T1000 (cell line): ENCODE results near the gene PCDHGA7.
"Not testable (repeated sequence)": the region's sequence is repeated elsewhere in the genome, so short reads cannot be mapped to it uniquely, and the experiment has no call there.

Experiments
- DNase-seq: peaks from one replicate; lab custom pipeline; 2025; ENCODE audit warnings: mixed read lengths; lab: John Stamatoyannopoulos, UW

The PCDHGA7 gene

DNA sequence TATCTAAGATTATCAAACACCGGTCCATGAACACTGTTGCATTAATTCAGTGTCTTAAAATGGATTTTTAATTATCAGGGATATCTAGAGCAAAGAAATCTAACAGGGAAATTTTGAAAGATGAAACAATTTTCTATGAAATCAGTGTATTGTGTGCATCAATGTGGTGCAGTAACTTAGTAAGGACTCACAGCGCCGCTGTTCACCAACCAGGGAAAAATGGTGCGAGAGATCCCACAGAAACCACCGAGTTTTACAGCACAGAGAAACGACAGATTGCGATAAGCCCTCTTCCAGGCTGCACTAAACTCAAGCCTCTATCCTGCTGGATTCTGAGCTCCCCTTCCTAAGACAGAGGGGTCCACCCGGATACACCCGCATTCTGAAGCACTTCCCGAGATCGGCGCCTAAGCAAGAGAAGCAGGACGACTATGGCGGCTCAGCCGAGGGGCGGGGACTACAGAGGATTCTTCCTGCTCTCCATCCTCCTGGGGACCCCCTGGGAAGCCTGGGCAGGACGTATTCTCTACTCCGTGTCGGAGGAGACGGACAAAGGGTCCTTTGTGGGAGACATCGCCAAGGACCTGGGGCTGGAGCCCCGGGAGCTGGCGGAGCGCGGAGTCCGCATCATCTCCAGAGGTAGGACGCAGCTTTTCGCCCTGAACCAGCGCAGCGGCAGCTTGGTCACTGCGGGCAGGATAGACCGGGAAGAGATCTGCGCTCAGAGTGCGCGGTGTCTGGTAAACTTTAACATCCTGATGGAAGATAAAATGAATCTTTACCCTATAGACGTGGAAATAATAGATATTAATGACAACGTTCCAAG is at the start of gene PCDHGA7:
TSS of gene PCDHGA7 (plus strand) at position 274 of the 826 bp plus-strand sequence. CDS start at position 432, 158 bp downstream.
- DNase-seq, result no peak

DNA sequence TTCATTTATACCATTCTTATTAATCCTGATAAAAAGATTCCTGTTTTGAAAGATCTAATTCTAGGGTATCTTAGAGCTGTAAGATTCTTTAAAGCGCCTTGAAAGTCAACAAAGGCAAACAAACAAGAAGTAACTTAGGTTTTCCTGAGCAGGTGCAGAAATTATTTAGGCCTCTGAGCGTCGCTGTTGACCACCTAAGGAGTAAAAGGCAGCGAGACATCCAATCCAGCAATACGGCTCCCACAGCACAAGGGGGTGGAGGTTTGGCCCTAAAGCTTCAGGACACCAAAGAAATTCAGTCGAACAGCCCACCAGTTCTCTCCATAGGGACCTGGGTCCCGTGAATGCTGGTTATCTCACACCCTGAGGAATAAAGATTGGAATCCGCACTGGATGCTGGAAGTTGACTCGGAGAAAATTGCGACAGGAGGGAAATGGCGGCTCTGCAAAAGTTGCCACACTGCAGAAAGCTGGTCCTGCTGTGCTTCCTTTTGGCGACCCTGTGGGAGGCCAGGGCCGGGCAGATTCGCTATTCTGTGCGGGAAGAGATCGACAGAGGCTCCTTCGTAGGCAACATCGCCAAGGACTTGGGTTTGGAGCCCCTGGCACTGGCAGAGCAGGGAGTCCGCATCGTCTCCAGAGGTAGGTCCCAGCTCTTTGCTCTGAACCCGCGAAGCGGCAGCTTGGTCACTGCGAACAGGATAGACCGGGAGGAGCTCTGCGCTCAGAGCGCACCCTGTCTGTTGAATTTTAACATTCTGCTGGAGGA is 43.8 kb upstream of the PCDHGA7 start, which contains the start of gene PCDHGA2:
TSS of gene PCDHGA2 (plus strand) at position 223 of the 769 bp plus-strand sequence.
- no peak for DNase-seq

DNA sequence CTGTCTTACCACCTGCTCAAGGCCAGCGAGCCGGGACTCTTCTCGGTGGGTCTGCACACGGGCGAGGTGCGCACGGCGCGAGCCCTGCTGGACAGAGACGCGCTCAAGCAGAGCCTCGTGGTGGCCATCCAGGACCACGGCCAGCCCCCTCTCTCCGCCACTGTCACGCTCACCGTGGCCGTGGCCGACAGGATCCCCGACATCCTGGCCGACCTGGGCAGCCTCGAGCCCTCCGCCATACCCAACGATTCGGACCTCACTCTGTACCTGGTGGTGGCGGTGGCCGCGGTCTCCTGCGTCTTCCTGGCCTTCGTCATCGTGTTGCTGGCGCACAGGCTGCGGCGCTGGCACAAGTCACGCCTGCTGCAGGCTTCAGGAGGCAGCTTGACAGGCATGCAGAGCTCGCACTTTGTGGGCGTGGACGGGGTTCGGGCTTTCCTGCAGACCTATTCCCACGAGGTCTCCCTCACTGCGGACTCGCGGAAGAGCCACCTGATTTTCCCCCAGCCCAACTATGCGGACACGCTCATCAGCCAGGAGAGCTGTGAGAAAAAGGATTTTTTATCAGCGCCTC is 41.7 kb upstream of the PCDHGA7 start:
- not testable (repeated sequence) for DNase-seq

DNA sequence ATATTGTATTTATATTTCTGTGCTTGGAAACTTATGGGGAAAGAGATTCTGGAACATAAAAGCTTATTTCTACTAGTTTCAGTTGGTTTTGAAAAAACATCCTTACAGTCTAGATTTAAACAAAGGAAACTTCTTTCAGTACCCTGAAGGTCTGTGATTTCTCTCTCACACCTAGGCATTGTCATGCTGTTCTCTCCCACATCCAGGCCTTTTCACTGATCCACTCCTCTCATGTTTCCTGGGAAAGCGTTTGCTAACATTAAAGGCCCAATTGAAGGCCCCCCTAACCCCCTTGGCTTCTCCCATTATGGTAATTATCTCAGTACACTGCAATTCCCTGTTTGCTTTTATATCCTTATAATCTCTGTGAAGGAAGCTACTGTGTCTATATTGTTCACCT is 39.8 kb upstream of the PCDHGA7 start:
- no peak for DNase-seq

GRCh38 chr5:141343242-141343952 is 39.1 kb upstream of the PCDHGA7 start, which contains the start of gene PCDHGA3:
Gene PCDHGA3 (plus strand): TSS chr5:141343829. CDS start chr5:141344034, 205 bp downstream.
- DNase-seq, result no peak

DNA sequence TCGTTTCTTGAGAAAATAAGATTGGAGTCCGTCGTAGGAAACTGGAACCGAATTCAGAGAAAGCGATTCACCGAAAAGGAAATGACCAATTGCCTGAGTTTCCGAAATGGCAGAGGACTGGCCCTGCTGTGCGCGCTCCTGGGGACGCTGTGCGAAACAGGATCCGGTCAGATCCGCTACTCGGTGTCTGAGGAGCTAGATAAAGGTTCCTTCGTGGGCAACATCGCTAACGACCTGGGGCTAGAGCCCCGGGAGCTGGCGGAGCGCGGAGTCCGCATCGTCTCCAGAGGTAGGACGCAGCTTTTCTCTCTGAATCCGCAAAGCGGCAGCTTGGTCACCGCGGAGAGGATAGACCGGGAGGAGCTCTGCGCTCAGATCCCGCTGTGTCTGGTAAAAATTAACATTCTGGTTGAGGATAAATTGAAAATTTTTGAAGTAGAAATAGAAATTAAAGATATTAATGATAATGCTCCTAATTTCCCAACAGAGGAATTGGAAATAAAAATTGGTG is 38.5 kb upstream of the PCDHGA7 start:
- DNase-seq, result no peak

DNA sequence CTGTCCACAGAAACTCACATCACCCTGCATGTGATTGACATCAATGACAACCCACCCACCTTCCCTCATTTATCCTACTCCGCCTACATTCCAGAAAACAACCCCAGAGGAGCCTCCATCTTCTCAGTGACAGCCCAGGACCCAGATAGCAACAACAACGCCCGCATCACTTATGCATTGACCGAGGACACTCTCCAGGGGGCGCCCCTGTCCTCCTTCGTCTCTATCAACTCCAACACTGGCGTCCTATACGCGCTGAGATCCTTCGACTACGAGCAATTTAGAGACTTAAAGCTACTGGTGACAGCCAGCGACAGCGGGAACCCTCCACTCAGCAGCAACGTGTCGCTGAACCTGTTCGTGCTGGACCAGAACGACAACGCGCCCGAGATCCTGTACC is 37.2 kb upstream of the PCDHGA7 start:
- DNase-seq, result no peak

GRCh38 chr5:141346017-141346416 is 36.5 kb upstream of the PCDHGA7 start:
- not testable (repeated sequence) for DNase-seq

DNA sequence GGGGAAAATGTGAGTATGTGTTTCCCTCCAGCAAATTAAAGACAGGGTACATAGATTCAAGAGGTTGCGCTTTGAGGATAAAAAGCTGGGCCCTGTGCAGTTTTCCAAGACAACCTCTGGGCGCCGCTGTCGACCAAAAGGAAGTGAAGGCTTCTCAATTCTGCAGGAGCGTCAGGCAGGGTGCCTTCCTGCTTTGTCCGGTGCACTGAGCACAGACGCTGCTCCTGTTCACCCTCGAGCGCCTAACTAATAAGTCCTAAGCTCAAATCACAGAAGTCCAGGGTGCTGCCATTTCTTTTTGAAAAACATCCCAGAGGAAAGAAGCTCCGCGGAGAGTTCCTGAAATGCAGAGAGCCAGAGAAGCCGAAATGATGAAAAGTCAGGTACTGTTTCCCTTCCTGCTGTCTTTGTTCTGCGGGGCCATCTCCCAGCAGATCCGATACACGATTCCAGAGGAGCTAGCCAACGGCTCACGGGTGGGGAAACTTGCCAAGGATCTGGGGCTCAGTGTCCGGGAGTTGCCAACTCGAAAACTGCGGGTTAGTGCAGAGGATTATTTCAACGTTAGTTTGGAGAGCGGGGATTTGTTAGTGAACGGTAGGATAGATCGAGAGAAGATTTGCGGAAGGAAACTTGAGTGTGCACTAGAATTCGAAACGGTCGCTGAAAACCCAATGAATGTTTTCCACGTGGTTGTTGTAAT is 32.5 kb upstream of the PCDHGA7 start, which contains the start of gene PCDHGB1:
TSS of gene PCDHGB1 (plus strand) at position 183 of the 703 bp plus-strand sequence. CDS start at position 345, 162 bp downstream.
- no peak for DNase-seq

DNA sequence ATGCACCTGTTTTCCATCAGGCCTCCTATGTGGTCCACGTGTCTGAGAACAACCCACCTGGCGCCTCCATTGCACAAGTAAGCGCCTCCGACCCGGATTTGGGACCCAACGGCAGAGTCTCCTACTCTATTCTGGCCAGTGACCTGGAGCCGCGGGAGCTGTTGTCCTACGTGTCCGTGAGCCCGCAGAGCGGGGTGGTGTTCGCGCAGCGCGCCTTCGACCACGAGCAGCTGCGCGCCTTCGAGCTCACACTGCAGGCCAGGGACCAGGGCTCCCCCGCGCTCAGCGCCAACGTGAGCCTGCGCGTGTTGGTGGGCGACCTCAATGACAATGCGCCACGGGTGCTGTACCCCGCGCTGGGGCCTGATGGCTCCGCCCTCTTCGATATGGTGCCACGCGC is 31.0 kb upstream of the PCDHGA7 start:
- DNase-seq, result no peak

DNA sequence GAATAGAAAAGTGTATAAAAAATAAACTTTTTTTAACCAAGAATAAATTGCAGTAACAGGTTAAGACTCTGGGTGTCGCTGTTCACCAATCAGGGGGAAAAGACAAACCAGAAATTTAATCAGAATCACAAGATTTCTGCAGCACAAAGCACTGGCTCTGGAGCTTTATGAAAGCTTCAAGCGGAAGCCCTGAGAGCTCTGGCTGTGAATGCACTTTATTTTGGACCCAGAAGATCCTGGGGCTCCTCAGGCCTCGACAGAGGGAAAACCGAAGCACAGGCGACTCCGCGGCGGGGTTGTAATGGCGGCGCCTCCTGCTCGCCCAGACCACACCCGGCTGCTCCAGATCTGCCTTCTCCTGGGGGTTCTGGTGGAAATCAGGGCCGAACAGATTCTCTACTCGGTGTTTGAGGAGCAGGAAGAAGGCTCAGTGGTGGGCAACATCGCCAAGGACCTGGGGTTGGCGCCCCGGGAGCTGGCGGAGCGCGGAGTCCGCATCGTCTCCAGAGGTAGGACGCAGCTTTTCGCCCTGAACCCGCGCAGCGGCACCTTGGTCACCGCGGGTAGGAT is 27.6 kb upstream of the PCDHGA7 start, which contains the start of gene PCDHGA4:
TSS of gene PCDHGA4 (plus strand) at position 122 of the 570 bp plus-strand sequence. CDS start at position 209, 87 bp downstream.
- DNase-seq, result no peak

GRCh38 chr5:141355641-141356040 is 26.9 kb upstream of the PCDHGA7 start:
- no peak for DNase-seq

DNA sequence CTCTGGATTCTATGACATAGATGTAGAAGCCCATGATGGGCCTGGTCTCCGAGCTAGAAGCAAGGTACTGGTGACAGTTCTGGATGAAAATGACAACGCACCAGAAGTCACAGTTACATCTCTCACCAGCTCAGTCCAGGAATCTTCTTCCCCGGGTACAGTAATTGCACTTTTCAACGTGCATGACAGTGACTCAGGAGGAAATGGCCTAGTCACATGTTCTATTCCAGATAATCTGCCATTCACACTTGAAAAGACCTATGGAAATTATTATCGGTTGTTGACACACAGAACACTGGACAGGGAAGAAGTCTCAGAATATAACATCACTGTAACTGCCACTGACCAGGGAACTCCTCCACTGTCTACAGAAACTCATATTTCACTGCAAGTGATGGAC is 26.4 kb upstream of the PCDHGA7 start:
- DNase-seq, result no peak

- DNase-seq, result no peak
These were observed 25.6 kb upstream of the PCDHGA7 start for GRCh38 chr5:141356950-141357349.

DNA sequence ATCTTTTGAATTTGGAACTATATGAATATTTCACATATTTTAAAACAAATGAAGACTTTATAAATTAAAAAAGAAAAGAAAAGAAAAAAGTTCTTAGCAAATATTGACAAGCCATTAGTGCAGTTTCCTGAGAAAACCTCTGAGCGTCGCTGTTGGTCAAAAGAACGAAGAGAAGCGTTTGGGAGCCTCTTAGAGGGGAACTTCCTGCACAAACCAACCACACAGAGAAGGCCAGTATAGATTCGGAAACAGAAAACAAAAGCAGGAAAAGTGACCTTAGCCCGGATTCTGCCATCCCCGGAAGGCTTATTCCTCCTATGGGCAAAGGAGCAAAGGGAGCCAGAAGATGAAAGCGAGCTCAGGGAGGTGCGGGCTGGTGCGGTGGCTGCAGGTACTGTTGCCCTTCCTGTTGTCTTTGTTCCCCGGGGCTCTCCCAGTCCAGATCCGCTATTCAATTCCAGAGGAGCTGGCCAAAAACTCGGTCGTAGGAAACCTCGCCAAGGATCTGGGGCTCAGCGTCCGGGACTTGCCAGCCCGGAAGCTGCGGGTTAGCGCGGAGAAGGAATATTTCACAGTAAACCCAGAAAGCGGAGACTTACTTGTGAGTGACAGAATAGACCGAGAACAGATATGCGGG is 22.6 kb upstream of the PCDHGA7 start, which contains the start of gene PCDHGB2:
TSS of gene PCDHGB2 (plus strand) at position 205 of the 637 bp plus-strand sequence. CDS start at position 347, 142 bp downstream.
- no peak for DNase-seq

GRCh38 chr5:141360685-141361084 is 21.9 kb upstream of the PCDHGA7 start:
- no peak for DNase-seq

DNA sequence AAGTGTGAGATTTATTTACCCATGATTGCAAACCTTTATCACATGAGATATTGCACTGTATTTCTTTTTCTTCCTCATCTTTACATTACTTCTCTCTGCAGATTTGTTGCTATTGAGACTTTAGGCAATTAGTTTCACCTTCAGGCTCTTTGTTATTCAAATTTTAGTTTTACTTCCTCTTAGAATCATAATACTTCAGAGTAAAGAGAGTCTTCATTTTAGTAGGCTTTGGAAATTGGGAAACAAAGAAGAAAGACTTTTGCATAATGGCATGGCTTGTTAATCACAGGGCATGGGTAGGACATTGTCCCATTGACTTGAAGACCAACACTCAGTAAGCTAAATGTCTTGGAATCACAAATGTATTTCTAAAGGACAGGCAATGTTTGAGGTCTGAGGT is 19.8 kb upstream of the PCDHGA7 start:
- no peak for DNase-seq

DNA sequence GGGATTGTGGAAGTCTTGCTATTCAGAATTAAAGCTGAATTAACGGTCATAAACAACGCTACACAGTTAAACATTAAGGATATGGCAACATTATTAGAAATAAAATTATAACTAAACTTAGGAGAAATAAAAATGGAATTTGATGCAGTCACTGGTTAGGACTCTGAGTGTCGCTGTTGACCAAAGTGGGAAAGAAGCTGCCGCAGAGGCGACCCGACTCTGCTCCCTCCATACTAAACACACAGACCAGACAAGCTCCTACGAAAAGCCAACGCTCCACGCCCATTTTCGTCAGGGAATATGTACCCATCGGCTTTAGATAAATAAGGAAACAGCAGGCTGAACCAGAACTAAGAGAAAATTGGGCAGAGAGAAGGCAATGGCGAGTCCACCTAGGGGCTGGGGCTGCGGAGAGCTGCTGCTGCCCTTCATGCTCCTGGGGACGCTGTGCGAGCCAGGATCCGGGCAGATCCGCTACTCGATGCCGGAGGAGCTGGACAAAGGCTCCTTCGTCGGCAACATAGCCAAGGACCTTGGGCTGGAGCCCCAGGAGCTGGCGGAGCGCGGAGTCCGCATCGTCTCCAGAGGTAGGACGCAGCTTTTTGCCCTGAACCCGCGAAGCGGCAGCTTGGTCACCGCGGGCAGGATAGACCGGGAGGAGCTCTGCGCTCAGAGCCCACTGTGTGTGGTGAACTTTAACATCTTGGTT is 18.4 kb upstream of the PCDHGA7 start, which contains the start of gene PCDHGA5:
TSS of gene PCDHGA5 (plus strand) at position 211 of the 709 bp plus-strand sequence. CDS start at position 380, 169 bp downstream.
- no peak for DNase-seq
